Lower leg skin (tissue), 3 donors: ENCODE measurements around the gene SWI5.

ENCODE experiments used
- CTCF ChIP-seq, 3 donors: fragments of 450-650 bp; IDR thresholded peaks; one replicate each; pipeline ENCODE4 v1.5.1; 2016; ENCODE audit warnings: antibody characterized with exemption in 3 of 3, mild to moderate bottlenecking in 3 of 3, moderate library complexity in 2 of 3
- POLR2A ChIP-seq, 2 donors: fragments of 450-650 bp; IDR thresholded peaks; one replicate each; pipeline ENCODE4 v1.6.1; 2016 to 2017; ENCODE audit warnings: antibody characterized with exemption in 2 of 2, mild to moderate bottlenecking in 1 of 2, moderate library complexity in 1 of 2

DNA sequence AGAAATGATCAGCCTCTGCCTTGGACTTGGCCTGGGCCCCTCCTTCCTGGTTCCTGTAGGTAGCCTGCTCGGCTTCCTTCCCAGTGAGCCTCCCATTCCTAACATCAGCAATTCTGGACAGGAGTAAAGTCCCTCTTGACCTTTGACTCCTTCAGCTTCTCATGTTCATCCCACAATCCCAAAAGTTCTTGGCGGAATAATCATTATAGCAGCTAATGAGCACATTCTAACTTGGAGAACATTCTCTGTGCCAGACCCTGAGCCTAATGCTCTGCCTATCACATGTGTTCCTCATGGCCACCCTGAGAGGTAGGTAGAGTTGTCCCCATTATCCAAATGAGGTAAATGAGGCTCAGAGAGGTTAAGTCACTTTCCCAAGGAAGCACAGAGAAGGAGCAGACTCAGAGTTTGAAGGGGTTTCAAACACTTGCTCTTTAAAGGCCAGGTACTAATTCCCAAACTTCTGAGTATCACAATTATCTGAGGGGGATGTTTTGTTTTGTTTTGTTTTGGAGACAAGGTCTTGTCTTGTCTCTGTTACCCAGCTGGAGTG is 21.2 kb downstream of the SWI5 start:
- TF ChIP-seq CTCF (IDR thresholded peaks at IDR 0.05) (no peak), POLR2A (IDR thresholded peaks at IDR 0.05) (no peak)
